ENCODE results near the gene KRTAP5-10.
A peak's percentile ranks its signal among the peaks of the same experiment; 100 is the strongest.
"Not testable (repeated sequence)": the region's sequence is repeated elsewhere in the genome, so short reads cannot be mapped to it uniquely, and the experiment has no call there.

- TF ChIP-seq CTCF (IDR thresholded peaks at IDR 0.05): peak; percentile 71
- not testable (repeated sequence) for TF ChIP-seq ATF3 (CRISPR knock-in tag; conservative IDR thresholded peaks at IDR 0.05); ETV6 (CRISPR knock-in tag; IDR thresholded peaks at IDR 0.05); E2F5 (CRISPR knock-in tag; IDR thresholded peaks at IDR 0.05); FOXP1 (CRISPR knock-in tag; IDR thresholded peaks at IDR 0.05; ENCODE audit: borderline replicate concordance); ATF6 (CRISPR knock-in tag; IDR thresholded peaks at IDR 0.05); USF2 (CRISPR knock-in tag; IDR thresholded peaks at IDR 0.05)
These were observed 39.6 kb downstream of the KRTAP5-10 start for GRCh38 chr11:71604798-71605488.

Data from WTC11 (cell line).